Measurements from ENCODE around the gene REXO2.

DNA sequence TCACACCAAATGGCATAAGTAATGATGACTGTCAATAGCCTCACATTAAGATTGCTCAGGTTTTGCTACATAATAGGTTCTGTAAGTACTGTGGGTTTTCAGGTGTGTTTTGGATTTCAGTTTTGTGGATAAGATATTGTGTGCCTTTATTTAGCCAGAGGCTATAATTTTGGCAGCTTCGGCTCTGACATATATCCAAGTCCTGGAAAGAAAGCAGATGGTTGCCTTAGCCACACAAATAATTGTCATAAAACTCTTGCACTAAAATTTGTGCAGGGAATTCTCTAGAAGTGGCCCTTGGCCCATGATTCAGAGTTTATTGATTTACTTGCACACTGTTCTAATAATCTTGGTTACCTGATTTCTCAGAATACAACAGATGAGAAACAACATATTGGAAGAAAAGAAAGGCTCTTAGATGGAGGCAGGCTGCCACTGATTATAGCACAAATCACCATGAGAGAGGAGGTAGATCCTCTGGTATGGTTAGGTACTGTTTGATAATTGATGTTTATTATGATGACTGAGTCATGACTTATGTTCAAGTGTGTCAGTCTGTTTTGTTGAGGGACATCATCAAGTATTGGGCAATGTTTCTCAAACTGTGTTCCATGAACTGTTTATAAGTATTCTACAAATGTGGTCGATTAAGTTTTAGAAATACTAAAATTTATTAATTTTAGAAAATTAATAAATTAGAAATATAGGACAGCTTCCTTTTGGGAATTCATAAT is 9.6 kb downstream of the REXO2 start:
- TF ChIP-seq CTCF (IDR thresholded peaks at IDR 0.05) (no peak), EP300 (IDR thresholded peaks at IDR 0.05) (no peak), POLR2AphosphoS5 (IDR thresholded peaks at IDR 0.05) (no peak)
